LNCAP (cell line): ENCODE data around the gene ACTN4.

Experiments used
- TF ChIP-seq, protein P1 (sequence below): fragments of 450-650 bp; IDR thresholded peaks from 2 replicates; pipeline ENCODE4 v1.5.1; 2017; ENCODE audit warnings: mild to moderate bottlenecking

Gene ACTN4

DNA sequence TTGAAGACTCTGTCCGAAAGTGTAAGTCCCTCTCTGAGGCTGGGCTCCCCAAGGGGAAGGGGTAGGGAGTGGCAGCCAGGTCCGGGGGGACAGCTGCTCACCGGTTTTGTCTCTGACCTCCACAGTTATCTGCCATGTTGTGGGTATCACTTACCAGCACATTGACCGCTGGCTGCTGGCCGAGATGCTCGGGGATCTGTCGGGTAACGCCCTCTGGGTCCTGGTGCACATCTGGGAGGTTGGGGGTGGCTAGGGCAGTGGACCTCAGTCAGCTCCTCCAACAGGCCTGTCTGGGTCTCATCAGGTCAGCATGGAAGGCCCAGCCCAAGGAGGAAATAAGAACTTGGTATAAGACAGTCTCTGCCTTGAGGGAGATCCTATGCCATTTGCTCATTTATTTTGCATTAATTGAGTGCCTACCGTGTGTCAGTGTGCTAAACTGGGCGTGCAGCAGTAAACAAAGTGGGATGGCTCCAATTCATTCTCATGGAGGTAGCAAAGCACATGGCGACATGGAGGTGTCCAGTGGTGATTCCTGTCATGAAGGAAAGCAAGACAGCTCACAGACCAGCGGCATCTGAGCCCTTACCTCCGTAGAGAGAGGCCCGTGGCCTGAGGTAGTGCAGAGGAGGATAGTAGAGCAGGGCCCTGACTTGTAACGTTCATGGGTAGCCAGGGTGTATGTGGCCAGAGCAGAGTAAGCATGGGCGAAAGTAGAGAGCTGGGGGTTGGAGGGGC is 14.8 kb upstream of the ACTN4 start:
- TF ChIP-seq, protein P1, sequence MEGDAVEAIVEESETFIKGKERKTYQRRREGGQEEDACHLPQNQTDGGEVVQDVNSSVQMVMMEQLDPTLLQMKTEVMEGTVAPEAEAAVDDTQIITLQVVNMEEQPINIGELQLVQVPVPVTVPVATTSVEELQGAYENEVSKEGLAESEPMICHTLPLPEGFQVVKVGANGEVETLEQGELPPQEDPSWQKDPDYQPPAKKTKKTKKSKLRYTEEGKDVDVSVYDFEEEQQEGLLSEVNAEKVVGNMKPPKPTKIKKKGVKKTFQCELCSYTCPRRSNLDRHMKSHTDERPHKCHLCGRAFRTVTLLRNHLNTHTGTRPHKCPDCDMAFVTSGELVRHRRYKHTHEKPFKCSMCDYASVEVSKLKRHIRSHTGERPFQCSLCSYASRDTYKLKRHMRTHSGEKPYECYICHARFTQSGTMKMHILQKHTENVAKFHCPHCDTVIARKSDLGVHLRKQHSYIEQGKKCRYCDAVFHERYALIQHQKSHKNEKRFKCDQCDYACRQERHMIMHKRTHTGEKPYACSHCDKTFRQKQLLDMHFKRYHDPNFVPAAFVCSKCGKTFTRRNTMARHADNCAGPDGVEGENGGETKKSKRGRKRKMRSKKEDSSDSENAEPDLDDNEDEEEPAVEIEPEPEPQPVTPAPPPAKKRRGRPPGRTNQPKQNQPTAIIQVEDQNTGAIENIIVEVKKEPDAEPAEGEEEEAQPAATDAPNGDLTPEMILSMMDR, result no peak

DNA sequence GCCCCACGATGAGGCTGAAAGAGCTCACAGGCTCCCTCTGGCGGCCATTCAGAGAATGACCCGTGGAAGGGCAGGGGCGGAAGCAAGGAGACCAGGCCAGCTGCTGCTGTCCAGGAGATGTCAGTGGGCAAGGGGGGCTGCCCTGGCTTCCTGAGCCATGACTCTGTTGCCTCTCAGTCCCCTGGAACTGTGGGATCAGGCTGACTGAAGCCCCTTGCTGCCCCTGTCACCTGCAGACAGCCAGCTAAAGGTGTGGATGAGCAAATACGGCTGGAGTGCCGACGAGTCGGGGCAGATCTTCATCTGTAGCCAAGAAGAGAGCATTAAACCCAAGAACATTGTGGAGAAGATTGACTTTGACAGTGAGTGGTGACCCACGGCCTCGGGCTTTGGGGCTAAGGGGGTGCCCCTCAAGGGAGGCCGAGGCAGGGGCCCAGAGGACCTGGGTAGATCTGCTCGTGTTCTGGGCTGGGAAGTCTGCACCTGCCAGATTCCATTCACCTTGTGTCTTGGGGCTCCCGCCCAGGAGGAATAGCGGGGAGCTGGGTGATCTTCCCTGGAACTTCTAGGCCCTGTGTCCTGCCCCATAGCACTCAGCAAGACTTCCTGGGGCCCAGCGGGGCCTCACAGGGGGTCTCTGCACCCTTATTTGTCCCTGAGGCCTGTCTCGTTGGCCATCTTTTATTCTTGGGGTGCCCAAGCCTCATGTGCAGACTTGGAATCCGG is 12.5 kb upstream of the ACTN4 start:
- TF ChIP-seq, protein P1, result peak; percentile 97

DNA sequence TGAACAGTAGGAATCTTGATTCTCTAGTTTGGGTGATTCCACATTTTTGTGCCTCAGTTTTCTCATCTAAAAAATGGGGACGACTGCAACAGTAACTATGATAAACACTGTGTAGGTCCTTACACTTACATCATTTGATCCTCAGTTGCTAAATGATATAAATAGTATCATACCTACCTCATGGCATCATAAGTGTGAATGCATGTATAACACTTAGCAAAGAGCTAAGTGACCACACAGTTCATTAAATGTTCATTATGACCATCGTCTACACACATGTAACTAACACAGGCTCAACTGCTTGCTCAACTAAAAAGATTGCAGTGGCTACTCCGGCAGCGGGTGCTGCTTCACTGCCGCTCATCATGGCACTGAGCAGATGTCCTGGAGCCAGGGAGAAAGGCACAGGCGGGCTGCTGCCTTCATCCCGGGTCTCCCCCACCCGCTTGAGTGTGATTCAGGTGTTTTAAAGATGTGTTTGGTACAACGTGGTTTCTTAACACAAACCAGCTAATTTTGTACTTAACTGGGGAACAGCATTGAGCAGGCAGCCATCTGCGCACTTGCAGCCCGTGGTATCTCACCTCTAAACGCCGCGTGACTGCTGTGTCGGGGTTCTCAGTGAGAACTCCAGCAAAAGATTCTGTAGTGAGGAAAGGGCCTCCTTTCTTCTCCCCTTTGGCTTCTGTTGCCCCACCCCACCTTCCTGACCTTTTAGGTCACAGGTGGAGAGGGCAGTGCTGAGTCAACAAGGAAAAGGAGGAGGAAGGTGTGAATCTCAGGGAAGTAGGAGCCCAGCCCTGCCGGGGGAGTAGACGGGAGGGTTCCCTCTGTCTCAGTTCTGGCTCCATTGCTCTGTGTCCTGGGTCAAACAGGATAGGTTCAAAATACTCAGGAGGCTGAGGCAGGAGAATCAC is 11.7 kb upstream of the ACTN4 start:
- TF ChIP-seq, protein P1, result no peak

DNA sequence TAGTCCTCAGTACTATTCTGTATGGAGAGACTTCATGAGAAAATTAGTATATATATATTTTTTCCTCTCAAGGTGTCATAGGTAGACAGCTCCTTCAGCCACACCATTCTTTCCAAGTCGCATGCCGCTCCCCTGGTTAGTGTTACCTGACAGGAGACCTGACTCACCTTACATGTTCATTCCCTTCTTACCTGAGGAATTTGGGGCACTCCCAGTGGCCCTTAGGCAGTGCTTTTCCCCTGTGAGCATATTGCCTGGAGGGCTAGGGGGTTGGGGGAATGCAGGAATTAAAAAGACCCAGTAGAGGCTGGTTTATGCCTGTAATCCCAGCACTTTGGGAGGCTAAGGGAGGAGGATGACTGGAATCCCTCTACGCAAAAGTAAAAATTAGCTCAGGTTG is 9.0 kb upstream of the ACTN4 start:
- TF ChIP-seq, protein P1, result no peak

DNA sequence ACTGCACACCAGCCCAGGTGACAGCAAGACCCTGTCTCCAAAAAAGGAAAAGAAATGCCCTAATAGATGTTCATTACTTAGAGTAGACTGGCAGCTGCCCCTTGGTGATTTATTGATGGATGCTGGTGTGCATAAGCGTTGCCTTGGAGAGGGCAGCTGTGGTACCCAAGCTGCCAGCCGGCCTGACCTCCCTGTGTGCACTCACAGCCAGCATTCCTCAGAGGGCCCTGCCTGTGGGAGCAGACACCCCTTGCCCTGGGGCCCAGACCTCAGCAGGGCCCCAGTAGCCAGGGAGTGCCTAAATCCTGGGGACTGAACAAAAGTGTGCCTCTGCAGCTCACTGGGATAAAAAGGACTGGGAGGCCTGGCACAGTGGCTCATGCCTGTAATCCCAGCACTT is 7.8 kb upstream of the ACTN4 start:
- TF ChIP-seq, protein P1, result no peak

DNA sequence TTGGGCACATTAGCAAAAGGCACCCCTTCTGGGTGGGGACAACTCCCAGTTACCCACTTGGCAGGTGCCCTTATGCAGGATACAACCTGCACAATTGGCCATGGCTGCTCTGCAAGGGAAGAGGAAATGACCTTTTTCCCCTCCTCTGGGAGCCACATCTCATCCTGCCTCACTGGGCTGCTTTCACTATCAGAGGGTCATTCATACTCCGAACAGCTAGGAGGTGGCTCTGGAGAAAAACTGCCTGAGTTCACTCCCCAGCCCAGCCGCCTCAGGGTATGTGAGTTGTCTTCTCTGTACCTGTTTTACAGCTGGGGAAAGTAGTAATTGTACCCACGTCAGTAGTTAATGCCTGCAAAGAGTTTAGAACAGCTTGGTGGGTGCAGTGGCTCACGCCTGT is 7.1 kb upstream of the ACTN4 start:
- TF ChIP-seq, protein P1, result no peak

DNA sequence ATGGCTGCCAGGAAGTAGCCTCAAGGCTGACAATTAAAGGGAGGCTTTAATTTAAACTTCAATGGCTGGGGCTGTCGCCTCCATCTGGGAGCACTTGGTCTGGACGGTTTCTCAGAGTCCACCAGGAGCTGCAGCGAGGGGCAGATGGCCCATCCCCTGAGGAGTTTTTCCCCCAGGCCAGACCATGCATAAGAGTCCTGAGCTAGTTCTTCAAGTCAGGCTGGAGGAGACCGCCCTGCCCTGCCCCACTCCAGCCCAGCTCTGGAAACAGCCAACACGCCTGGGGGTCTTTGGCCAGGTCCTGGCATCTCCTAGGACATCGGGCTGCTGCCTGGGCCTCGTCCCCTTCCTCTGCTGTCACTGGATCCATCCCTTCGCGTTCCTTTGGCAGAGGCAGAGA is 5.3 kb upstream of the ACTN4 start:
- TF ChIP-seq, protein P1, result no peak
